Islet precursor cell (in vitro differentiated cells): ENCODE results near the gene CWF19L1.
"Not testable (repeated sequence)": the region's sequence is repeated elsewhere in the genome, so short reads cannot be mapped to it uniquely, and the experiment has no call there.

Experiments used
- DNase-seq: peaks from one replicate; pipeline ENCODE4 v3.0.0-alpha.2; 2018

Gene CWF19L1

GRCh38 chr10:100267239-100268104, at the start of gene CWF19L1:
CWF19L1 (minus strand) TSS chr10:100267638; CDS start chr10:100267593, 45 bp downstream.
- DNase-seq: peak; percentile 89

GRCh38 chr10:100315615-100316014, 48.2 kb upstream of the CWF19L1 start:
- DNase-seq: no peak

GRCh38 chr10:100311298-100311697, 43.9 kb upstream of the CWF19L1 start:
- no peak for DNase-seq

GRCh38 chr10:100307684-100308083, 40.2 kb upstream of the CWF19L1 start:
- no peak for DNase-seq

GRCh38 chr10:100306861-100307260, 39.4 kb upstream of the CWF19L1 start:
- DNase-seq: no peak

- DNase-seq: no peak
These were observed 37.0 kb upstream of the CWF19L1 start for GRCh38 chr10:100304414-100304813.

- no peak for DNase-seq
These were observed 36.4 kb upstream of the CWF19L1 start for GRCh38 chr10:100303724-100304319.

GRCh38 chr10:100301123-100301522, 33.7 kb upstream of the CWF19L1 start:
- not testable (repeated sequence) for DNase-seq

GRCh38 chr10:100297242-100297641, 29.8 kb upstream of the CWF19L1 start:
- no peak for DNase-seq

- DNase-seq: no peak
These were observed 25.6 kb upstream of the CWF19L1 start for GRCh38 chr10:100293066-100293465.

GRCh38 chr10:100292300-100292699, 24.9 kb upstream of the CWF19L1 start:
- not testable (repeated sequence) for DNase-seq

GRCh38 chr10:100291356-100291755, 23.9 kb upstream of the CWF19L1 start:
- no peak for DNase-seq

GRCh38 chr10:100289641-100290040, 22.2 kb upstream of the CWF19L1 start:
- no peak for DNase-seq

- no peak for DNase-seq
These were observed 20.8 kb upstream of the CWF19L1 start for GRCh38 chr10:100288196-100288595.

GRCh38 chr10:100287756-100288155, 20.3 kb upstream of the CWF19L1 start:
- DNase-seq: no peak

GRCh38 chr10:100286051-100287033, 18.9 kb upstream of the CWF19L1 start, which contains the start of gene BLOC1S2:
BLOC1S2 (minus strand) TSS chr10:100286680; CDS start chr10:100286659, 21 bp downstream.
- peak; percentile 95 for DNase-seq

- DNase-seq: not testable (repeated sequence)
These were observed 17.9 kb upstream of the CWF19L1 start for GRCh38 chr10:100285326-100285725.

GRCh38 chr10:100282907-100283306, 15.5 kb upstream of the CWF19L1 start:
- no peak for DNase-seq

GRCh38 chr10:100276971-100277370, 9.5 kb upstream of the CWF19L1 start:
- not testable (repeated sequence) for DNase-seq

- no peak for DNase-seq
These were observed 1.5 kb downstream of the CWF19L1 start for GRCh38 chr10:100265821-100266485.

GRCh38 chr10:100254191-100254590, 13.2 kb downstream of the CWF19L1 start:
- no peak for DNase-seq

- no peak for DNase-seq
These were observed 14.4 kb downstream of the CWF19L1 start for GRCh38 chr10:100253041-100253440.
